Ascending aorta (tissue), 2 donors: ENCODE measurements around the gene LDLRAD4. TPM values are rescaled to one million over a fixed set of nuclear protein-coding genes. Genes with fewer than 3 reads are reported as not detected.
A peak's percentile ranks its signal among the peaks of the same experiment; 100 is the strongest.

Experiments
- DNase-seq, 2 donors: peaks; one replicate each; pipeline ENCODE4 v3.0.0-alpha.2; 2019; ENCODE audit warnings: low spot score in 2 of 2
- H3K27ac ChIP-seq, 2 donors: fragments of 200-600 bp; sonication (generic); one replicate each; pipeline ENCODE4 v1.5.1; 2016 to 2017; ENCODE audit warnings: mild to moderate bottlenecking in 1 of 2
- H3K27me3 ChIP-seq: fragments of 200-600 bp; sonication (generic); one replicate; pipeline ENCODE4 v1.5.1; 2017
- H3K36me3 ChIP-seq, 2 donors: fragments of 200-600 bp; sonication (generic); one replicate each; pipeline ENCODE4 v1.5.1; 2016
- H3K4me1 ChIP-seq, 2 donors: fragments of 200-600 bp; sonication (generic); one replicate each; pipeline ENCODE4 v1.5.1; 2016 to 2017; ENCODE audit warnings: mild to moderate bottlenecking in 1 of 2
- H3K4me3 ChIP-seq, 2 donors: fragments of 200-600 bp; sonication (generic); one replicate each; pipeline ENCODE4 v1.5.1; 2016 to 2017; ENCODE audit warnings: mild to moderate bottlenecking in 1 of 2
- H3K9me3 ChIP-seq, 2 donors: fragments of 200-600 bp; sonication (generic); one replicate each; pipeline ENCODE4 v1.5.1; 2016
- intact Hi-C: fragments of 100-400 bp; cut with DNase I; formaldehyde crosslinking; loops from one replicate; pipeline ENCODE4 v1.15.1; 2023
- total RNA-seq: library from RNA; depleted of rRNA; stranded (reverse); fragments of >200 nt; gene quantifications from one replicate; pipeline ENCODE4 v1.1.0, GENCODE V29; 2016
- TF ChIP-seq, protein P1 (sequence below), 3 experiments: fragments of 200-600 bp in 2 of 3; fragments of 450-650 bp in 1 of 3; sonication (generic) in 2 of 3; IDR thresholded peaks; one replicate each; pipeline ENCODE4 v1.5.1; 2016 to 2019; ENCODE audit warnings: antibody characterized with exemption in 3 of 3, mild to moderate bottlenecking in 1 of 3, moderate library complexity in 1 of 3

LDLRAD4 gene
- total RNA-seq, 1 donor from 2014 or later: 21.0 TPM

DNA sequence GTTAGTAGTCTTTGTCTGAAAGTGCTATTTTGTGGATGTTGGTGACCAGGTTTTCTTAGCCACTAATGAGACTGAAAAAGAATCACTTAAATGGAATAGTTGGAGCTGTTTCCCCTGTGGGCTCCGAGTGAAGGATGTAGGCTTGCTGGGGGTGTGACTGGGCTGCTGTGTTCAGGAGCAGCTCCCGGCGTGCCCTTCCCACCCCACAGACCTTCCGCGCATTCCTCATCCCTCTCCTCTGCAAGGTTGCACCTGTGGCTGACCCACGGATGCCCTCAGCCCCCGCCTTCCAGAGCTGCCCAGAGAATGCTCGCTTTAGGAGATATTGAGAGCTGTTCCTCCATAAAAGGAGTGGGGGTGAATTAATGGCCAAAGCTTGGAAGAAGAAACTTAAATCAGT is 174.3 kb downstream of the LDLRAD4 start:
- H3K9me3 ChIP-seq: no peaks in the 10 kb centered on the region
- intact Hi-C loops: no loop called here

DNA sequence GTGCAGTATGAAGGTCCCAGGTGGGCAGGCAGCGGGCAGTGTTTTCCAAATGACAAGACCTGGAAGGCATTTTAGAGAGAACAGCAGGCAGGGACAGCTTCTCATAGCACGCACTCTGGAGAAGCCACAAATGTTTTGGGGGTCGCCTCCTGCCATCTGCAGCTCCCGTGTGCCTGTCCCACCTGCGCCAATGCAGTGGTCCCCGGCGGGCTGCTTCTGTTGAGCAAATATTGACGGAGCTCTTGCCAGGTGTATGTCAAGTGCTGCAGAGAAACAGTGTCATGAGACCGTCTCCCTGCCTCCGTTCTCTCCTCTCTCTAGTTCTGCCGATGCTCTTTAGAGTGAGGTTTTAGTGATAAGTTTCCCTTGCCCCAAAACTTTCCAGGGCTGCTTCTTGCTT is 174.8 kb downstream of the LDLRAD4 start:
- H3K27ac ChIP-seq: no peak overlapping the region
- H3K36me3 ChIP-seq: peaks cover 0 to 11% of the 10 kb centered on the region in 2 donors
- no peak overlapping the region for H3K4me3 ChIP-seq
- peak in 1 of 2 donors; percentile 35 for DNase-seq
- intact Hi-C loops: no loop called here
- H3K4me1 ChIP-seq: peaks cover 0 to 10% of the 10 kb centered on the region in 2 donors
- no peaks in the 10 kb centered on the region for H3K9me3 ChIP-seq
- H3K27me3 ChIP-seq: no peaks in the 10 kb centered on the region
- TF ChIP-seq, protein P1, sequence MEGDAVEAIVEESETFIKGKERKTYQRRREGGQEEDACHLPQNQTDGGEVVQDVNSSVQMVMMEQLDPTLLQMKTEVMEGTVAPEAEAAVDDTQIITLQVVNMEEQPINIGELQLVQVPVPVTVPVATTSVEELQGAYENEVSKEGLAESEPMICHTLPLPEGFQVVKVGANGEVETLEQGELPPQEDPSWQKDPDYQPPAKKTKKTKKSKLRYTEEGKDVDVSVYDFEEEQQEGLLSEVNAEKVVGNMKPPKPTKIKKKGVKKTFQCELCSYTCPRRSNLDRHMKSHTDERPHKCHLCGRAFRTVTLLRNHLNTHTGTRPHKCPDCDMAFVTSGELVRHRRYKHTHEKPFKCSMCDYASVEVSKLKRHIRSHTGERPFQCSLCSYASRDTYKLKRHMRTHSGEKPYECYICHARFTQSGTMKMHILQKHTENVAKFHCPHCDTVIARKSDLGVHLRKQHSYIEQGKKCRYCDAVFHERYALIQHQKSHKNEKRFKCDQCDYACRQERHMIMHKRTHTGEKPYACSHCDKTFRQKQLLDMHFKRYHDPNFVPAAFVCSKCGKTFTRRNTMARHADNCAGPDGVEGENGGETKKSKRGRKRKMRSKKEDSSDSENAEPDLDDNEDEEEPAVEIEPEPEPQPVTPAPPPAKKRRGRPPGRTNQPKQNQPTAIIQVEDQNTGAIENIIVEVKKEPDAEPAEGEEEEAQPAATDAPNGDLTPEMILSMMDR (IDR thresholded peaks at IDR 0.05): no peak

More for the DNA sequence above, 174.3 kb downstream of the LDLRAD4 start:
- no peak overlapping the region for H3K27ac ChIP-seq
- DNase-seq: peak in 1 of 2 donors; percentile 37
- H3K4me3 ChIP-seq: no peak overlapping the region
- no peaks in the 10 kb centered on the region for H3K27me3 ChIP-seq
- peaks cover 0 to 14% of the 10 kb centered on the region in 2 donors for H3K4me1 ChIP-seq
- TF ChIP-seq, protein P1 (IDR thresholded peaks at IDR 0.05): no peak
- H3K36me3 ChIP-seq: peaks cover 0 to 8% of the 10 kb centered on the region in 2 donors

DNA sequence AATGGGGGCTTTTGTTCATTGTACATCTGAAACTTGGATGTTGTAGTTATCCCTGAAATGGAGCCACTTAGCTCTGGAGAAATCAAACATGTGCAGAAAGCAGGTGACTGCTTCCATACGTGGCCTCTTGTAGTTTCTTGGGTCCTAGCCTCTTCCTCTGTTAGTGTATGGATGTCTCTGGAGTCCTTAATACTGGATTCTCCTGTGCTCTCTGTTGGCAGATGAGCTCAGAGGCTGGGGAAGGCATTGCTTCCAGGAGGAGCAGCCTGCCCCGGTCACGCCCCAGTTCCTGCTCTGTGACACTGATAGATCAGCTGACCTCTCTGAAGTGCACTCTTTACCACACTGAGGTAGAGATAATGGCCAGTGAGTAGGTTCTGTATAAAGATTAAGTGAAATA is 176.2 kb downstream of the LDLRAD4 start:
- Histone ChIP-seq H3K27ac (no peak overlapping the region), H3K4me3 (no peak overlapping the region), H3K27me3 (no peaks in the 10 kb centered on the region), H3K36me3 (peaks cover 0 to 11% of the 10 kb centered on the region in 2 donors), H3K4me1 (no peaks in the 10 kb centered on the region), H3K9me3 (no peaks in the 10 kb centered on the region)
- intact Hi-C loops: no loop called here
- DNase-seq: peak in 1 of 2 donors; percentile 52
- TF ChIP-seq, protein P1 (IDR thresholded peaks at IDR 0.05): no peak

DNA sequence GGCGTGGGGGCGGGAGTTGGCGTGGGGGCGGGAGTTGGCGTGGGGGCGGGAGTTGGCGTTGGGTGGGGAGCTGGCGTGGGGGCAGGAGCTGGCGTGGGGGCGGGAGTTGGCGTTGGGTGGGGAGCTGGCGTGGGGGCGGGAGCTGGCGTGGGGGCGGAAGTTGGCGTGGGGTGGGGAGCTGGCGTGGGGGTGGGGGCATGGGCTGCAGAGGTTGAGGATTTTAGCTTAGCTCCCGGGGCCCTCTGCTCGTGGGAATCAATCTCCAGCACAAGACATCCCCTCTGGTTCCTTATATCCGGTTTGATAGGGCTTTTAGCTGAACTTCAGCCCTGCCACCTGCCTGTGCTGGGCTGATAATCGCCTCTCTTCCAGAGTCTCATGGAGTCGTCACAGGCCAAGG is 177.0 kb downstream of the LDLRAD4 start:
- Histone ChIP-seq H3K27ac (no peak overlapping the region), H3K4me1 (no peaks in the 10 kb centered on the region), H3K36me3 (peaks cover 0 to 11% of the 10 kb centered on the region in 2 donors), H3K4me3 (no peak overlapping the region), H3K27me3 (no peaks in the 10 kb centered on the region), H3K9me3 (no peaks in the 10 kb centered on the region)
- TF ChIP-seq, protein P1 (IDR thresholded peaks at IDR 0.05): no peak
- intact Hi-C loops: no loop called here
- DNase-seq: no peak

GRCh38 chr18:13397504-13398163 is 179.1 kb downstream of the LDLRAD4 start:
- peaks cover 0 to 13% of the 10 kb centered on the region in 2 donors for H3K36me3 ChIP-seq
- intact Hi-C loops: no loop called here
- H3K27me3 ChIP-seq: no peaks in the 10 kb centered on the region
- peak in 1 of 2 donors; percentile 41 for DNase-seq
- no peak overlapping the region for H3K4me3 ChIP-seq
- TF ChIP-seq, protein P1 (IDR thresholded peaks at IDR 0.05): no peak
- no peaks in the 10 kb centered on the region for H3K4me1 ChIP-seq
- H3K27ac ChIP-seq: no peak overlapping the region
- no peaks in the 10 kb centered on the region for H3K9me3 ChIP-seq
